Measurements from ENCODE around the gene RAB24. TPM values are rescaled to one million over a fixed set of nuclear protein-coding genes. Genes with fewer than 3 reads are reported as not detected.

The RAB24 gene
- total RNA-seq, 1 experiment from 2014 or later: 42.6 TPM

- TF ChIP-seq CTCF (IDR thresholded peaks at IDR 0.05; ENCODE audit: unreplicated experiment): no peak
- POLR2A ChIA-PET: interaction anchor here (0.6 to 2.2 kb wide), 3 partner anchors 33 to 154 kb away, joined by 3 to 5 read pairs (median 5); no protein-coding TSS in a partner anchor
- H3K4me1 Mint-ChIP-seq (ENCODE audit: insufficient read depth, unreplicated experiment): peaks cover 23% of the 10 kb centered on the region
- BruUV-seq (replicated peaks): no TSS peak
- intact Hi-C loops (cut with micrococcal nuclease): no loop called here
- H3K27me3 Mint-ChIP-seq (ENCODE audit: insufficient read depth, unreplicated experiment): no peaks in the 10 kb centered on the region
- peaks cover 84% of the 10 kb centered on the region for H3K36me3 Mint-ChIP-seq (ENCODE audit: insufficient read depth, unreplicated experiment)
- H3K4me3 Mint-ChIP-seq (ENCODE audit: unreplicated experiment): no peak overlapping the region
- DNase-seq (ENCODE audit: unreplicated experiment): no peak
- peak overlapping the region; percentile 63 for H3K27ac Mint-ChIP-seq (ENCODE audit: low read depth, unreplicated experiment)
- CTCF ChIA-PET: no interaction called here
- no peaks in the 10 kb centered on the region for H3K9me3 Mint-ChIP-seq (ENCODE audit: unreplicated experiment)
These were observed 6.9 kb downstream of the RAB24 start for GRCh38 chr5:177296581-177296980.

GRCh38 chr5:177295924-177296323 lies 7.6 kb downstream of the RAB24 start:
- Mint-ChIP-seq H3K4me3 (ENCODE audit: unreplicated experiment) (no peak overlapping the region), H3K27me3 (ENCODE audit: insufficient read depth, unreplicated experiment) (no peaks in the 10 kb centered on the region), H3K36me3 (ENCODE audit: insufficient read depth, unreplicated experiment) (peaks cover 90% of the 10 kb centered on the region), H3K9me3 (ENCODE audit: unreplicated experiment) (no peaks in the 10 kb centered on the region), H3K4me1 (ENCODE audit: insufficient read depth, unreplicated experiment) (peaks cover 17% of the 10 kb centered on the region), H3K27ac (ENCODE audit: low read depth, unreplicated experiment) (peak overlapping the region; percentile 23)
- no peak for TF ChIP-seq CTCF (IDR thresholded peaks at IDR 0.05; ENCODE audit: unreplicated experiment)
- intact Hi-C loops (cut with micrococcal nuclease): no loop called here
- no peak for DNase-seq (ENCODE audit: unreplicated experiment)
- no TSS peak for BruUV-seq (replicated peaks)
- POLR2A ChIA-PET: interaction anchor here (0.6 kb wide), 1 partner anchor 70 kb away, joined by 4 read pairs; no protein-coding TSS in a partner anchor
- CTCF ChIA-PET: interaction anchor here (0.6 kb wide), 1 partner anchor 185 kb away, joined by 4 read pairs; no protein-coding TSS in a partner anchor

DNA sequence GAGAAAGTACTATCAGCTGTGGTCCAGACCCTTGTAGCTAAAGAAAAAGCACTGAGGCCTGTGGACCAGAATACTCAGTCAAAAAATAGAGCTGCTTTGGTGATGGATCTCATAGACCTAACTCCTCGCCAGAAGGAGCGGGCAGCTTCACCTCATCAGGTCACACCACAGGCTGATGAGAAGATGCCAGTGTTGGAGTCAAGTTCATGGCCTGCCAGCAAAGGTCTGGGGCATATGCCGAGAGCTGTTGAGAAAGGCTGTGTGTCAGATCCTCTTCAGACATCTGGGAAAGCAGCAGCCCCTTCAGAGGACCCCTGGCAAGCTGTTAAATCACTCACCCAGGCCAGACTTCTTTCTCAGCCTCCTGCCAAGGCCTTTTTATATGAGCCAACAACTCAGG lies 8.9 kb downstream of the RAB24 start:
- no peak for DNase-seq (ENCODE audit: unreplicated experiment)
- Mint-ChIP-seq H3K4me3 (ENCODE audit: unreplicated experiment) (no peak overlapping the region), H3K4me1 (ENCODE audit: insufficient read depth, unreplicated experiment) (peaks cover 4% of the 10 kb centered on the region), H3K27me3 (ENCODE audit: insufficient read depth, unreplicated experiment) (no peaks in the 10 kb centered on the region), H3K9me3 (ENCODE audit: unreplicated experiment) (no peaks in the 10 kb centered on the region), H3K27ac (ENCODE audit: low read depth, unreplicated experiment) (no peak overlapping the region), H3K36me3 (ENCODE audit: insufficient read depth, unreplicated experiment) (peaks cover 97% of the 10 kb centered on the region)
- TF ChIP-seq CTCF (IDR thresholded peaks at IDR 0.05; ENCODE audit: unreplicated experiment): no peak
- intact Hi-C loops (cut with micrococcal nuclease): no loop called here
- POLR2A ChIA-PET: interaction anchor here (0.6 kb wide), 1 partner anchor 129 kb away, joined by 3 read pairs; no protein-coding TSS in a partner anchor
- CTCF ChIA-PET: interaction anchor here (0.5 to 1.9 kb wide), 4 partner anchors 10 to 182 kb away, joined by 3 to 7 read pairs (median 5); no protein-coding TSS in a partner anchor
- no TSS peak for BruUV-seq (replicated peaks)

- POLR2A ChIA-PET: interaction anchor here (0.6 to 1.0 kb wide), 4 partner anchors 8 to 128 kb away, joined by 3 read pairs; no protein-coding TSS in a partner anchor
These were observed 9.5 kb downstream of the RAB24 start for GRCh38 chr5:177293819-177294581.

More at GRCh38 chr5:177293819-177294581, 9.5 kb downstream of the RAB24 start:
- CTCF ChIA-PET: interaction anchor here (0.5 to 2.1 kb wide), 7 partner anchors 10 to 181 kb away, joined by 3 to 7 read pairs (median 4); no protein-coding TSS in a partner anchor
- Mint-ChIP-seq H3K36me3 (ENCODE audit: insufficient read depth, unreplicated experiment) (peaks cover 97% of the 10 kb centered on the region), H3K4me3 (ENCODE audit: unreplicated experiment) (no peak overlapping the region), H3K4me1 (ENCODE audit: insufficient read depth, unreplicated experiment) (peaks cover 6% of the 10 kb centered on the region), H3K9me3 (ENCODE audit: unreplicated experiment) (no peaks in the 10 kb centered on the region), H3K27me3 (ENCODE audit: insufficient read depth, unreplicated experiment) (no peaks in the 10 kb centered on the region), H3K27ac (ENCODE audit: low read depth, unreplicated experiment) (no peak overlapping the region)
- no TSS peak for BruUV-seq (replicated peaks)
- DNase-seq (ENCODE audit: unreplicated experiment): no peak
- TF ChIP-seq CTCF (IDR thresholded peaks at IDR 0.05; ENCODE audit: unreplicated experiment): no peak
- intact Hi-C loops (cut with micrococcal nuclease): no loop called here
